Stimulated activated CD8-positive, alpha-beta memory T cell treated with anti-CD3 and anti-CD28 coated beads, Interleukin-12 subunit alpha, Interleukin-12 subunit beta, amount 100 ng/mL, for 1 hour (primary cell): ENCODE data around the gene DENND1A.

Experiments
- DNase-seq: peaks from one replicate; pipeline ENCODE4 v3.0.0-alpha.2; 2020; ENCODE audit warnings: low read depth

The DENND1A gene

DNA sequence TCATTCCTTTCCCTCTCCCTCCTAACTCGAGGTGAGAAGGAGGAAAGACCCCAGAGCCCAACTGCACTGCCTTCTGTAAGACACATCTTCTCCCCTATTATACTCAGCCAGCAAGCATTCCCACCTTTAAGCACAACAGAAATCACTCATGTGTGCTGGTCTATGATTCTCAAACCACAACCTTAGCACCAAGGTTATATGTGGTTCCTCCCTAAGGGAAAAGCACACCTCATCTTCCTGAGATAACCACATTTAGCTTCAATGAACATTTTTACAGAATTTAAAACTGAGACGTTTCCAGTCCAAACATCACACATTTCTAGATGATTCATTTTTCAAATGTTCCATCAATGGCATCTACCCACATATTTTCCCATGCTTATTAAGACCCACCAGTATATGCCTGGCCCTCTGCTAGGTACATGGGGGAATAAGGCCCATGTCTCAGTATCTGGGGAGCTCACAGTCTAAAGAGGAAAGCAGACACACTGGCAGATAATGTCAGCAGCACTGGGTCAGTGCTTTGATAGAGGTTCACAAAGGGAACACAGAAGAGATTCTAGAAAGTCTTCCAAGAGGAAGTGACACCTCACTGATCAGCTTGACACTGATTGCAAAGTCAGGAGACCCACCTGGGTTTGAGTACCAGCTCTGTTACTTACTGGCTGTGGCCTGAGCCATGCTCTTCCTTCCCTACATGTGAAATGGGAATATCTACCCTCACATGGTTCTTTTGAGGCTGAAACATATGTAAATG is 245.4 kb downstream of the DENND1A start:
- DNase-seq, result no peak

DNA sequence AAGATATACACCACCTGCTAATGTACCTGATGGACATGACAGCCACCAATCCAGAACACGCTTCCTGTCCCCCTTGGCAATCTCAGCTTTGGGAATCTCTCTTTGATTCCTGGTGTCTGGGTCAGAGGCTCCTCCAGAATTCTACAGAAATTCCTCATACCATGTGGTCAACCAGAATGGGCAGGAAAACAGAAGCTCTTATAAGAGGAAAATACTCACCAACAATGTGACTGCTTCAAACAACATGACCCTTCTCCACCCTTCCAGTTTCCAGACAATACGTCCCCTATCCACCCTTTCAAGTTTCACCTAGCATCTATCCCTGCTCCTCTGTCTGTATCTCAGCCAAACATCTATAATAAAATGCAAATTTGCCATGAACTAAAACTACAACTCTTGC is 247.2 kb downstream of the DENND1A start:
- no peak for DNase-seq

DNA sequence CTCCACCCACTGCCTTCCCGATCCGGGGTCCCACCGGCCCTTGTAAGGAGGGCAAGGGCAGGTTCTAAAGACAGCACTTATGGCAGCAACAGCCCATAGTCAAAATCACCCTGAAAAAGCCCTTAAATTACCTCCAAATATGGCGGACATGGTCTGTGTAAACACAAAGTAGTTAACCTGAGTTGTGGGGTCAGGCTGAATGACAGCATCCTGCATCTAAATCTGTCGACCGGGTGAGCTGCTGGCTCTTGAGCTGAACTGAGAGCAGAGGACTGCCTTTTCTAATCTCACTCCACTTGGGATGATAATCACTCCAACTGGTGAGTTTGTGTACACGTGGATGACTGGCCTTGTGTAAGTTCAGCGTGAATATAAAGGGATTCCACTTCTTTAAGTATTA is 249.6 kb downstream of the DENND1A start:
- no peak for DNase-seq

DNA sequence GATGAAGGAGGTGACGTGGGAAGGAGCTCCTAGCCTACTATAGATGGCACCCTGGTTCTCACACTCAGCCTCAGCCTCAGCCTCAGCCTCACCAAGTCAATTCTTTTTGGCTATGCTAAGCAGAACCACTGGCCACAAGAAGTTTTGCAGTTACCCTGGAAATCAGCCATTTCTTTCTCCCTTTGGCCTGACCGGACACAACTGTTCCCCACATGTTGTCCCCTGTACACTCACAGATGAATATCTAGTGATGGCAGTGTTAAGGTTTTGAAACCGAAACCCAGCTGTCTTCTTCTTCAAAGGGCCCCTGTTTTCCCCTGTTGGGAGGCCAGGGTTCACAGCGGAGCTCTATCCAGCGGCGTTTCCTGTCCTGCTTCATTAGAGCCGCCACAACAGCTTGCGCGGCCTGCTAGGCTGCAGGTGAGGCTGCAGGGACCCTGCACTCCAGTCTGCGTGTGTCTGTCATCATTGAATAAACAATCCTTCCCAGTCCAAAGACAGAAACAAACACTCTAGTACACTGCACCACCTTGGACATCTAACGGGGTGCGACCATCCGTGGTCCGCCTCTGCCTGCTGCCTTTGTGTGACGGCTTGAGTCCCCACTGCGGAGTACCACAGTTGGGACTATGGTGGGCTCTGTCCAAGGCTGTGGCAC is 250.5 kb downstream of the DENND1A start:
- DNase-seq, result no peak

DNA sequence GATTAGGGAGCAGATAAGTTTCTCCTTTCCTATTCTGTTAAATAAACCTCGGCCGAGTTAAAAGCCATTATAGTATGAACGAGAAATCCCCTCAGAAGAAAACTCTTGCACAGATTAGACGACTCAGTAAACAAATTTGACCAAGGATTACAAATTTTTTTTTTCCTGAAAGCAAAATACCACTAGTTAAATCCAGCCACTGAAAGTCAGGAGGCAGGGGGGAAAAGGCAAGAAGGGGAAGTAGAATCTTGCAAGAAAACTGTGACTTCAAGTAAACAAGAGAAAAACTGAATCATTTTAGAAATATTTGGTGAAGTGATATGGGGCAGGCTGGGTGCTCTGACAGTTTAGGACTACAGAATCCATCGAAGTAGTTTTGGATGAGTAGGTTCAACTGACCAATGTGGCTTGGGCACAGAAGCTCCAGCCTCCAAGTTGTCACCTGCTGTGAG is 251.0 kb downstream of the DENND1A start:
- no peak for DNase-seq

DNA sequence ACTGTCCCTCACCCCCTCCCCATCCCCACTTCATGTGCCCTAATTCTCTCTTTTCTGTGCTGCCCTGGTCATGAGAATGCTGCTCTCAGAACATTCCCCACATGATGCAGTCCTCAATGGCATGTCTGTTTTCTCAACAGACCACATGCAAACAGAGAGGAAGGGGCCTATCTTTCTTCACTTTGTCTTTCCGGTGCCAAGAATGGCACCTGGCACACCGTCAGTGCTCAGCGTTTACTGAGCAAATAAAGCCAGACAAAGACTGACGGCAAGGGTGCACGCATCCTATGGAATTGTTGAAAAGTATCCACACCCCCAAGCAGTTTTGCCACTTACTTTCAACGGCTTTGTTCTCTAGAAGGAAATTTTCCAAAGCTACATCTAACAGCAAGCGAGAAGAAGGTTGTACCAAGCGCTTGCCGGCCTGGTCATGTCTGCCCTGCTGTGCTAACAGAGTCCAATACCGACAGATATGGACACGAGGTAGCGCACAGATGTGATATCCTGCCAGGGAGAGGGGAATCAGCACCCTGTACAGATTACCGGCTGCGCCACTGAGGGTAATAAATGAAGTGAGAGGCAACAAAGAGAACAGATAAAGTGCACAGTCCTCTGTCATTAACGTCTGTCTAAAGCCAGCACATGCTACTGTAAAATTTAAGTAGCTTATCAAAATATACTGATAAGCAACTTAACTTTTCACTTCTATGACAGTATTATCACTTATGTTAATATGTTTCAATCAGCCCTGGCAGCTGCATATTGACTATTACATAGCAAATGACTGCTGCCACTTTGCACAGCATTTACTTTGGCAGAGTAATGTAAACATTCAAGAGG is 251.7 kb downstream of the DENND1A start:
- DNase-seq, result no peak

DNA sequence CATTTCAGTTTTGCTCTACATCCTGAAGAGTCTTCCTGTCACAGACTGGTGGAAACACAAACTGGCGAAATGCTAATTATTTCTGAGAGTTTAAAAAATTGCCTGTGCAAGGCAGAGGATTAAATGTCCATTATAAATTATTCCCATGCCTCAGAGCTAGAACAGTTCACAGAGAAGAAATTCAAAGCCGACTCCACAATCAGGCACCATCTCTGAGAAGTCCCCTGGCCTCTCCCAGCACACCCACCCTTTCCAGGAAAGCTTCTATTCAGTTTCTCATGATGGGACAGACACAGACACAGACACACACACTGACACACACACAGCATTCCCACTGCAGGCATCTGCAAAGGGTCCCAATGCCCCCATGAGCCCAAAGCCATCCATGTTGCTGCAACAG is 253.1 kb downstream of the DENND1A start:
- DNase-seq, result no peak

DNA sequence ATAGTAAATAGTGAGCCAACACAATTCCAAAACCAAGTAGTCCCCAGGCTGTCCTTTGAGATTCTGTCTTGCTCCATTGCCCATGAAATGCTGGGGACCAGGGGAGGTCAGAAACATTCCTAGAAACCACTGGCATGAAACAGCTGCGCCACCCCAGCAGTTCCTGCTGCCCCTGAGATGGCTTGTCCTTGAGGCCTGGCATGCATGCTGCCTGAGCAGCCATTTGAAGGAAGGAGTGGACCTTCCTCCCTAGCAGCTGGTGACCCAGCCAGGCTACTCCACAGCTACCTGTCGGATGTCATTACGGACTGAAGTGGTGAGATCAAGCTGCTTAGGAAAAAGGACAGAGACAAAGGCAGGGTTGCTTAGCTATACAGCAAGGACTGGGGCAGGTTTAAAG is 260.6 kb downstream of the DENND1A start:
- DNase-seq, result no peak

DNA sequence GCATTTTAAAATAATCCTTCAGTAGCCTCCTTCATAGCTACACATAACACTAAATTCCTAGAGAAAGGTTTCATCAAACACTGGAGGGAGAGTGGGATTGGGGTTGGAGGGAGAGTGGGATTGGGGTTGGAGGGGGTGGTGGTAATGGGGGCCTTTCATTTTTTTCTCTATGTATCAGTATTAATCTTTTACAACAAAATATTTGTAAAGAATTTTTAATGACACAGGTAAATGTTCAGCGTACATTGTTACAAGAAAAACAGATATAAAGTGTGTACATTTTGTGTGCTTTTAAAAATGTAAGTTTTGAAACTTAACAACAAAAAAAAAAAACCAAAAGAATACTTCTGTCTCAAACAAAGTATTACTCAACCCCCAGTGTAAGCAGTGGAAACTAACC is 266.4 kb downstream of the DENND1A start:
- no peak for DNase-seq

DNA sequence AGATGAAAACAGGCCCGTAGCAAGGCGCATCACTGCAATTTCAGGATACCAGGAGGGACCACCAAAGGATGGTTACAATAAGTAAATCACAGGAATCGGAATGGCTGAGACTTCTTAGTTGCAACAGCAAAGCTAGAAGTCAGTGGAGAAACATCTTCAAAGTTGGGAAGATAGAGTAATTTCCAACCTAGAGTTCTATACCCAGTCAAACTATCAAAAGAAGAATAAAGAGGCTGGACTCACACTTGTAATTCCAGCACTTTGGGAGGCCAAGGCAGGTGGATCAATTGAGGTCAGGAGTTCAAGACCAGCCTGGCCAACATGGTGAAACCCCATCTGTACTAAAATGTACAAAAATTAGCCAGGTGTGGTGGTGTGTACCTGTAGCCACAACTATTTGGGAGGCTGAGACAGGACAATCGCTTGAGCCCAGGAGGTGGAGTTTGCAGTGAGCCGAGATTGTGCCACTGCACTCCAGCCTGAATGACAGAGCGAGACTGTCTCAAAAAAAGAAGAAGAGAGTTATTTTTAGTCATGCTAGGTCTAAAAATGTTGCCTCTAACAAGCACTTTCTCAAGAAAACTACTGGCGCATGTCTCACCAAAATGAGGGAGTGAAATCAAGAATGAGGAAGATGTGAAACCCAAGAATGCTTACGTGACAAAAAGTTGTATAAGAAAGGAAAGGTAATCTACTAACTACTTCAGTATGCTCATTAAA is 267.7 kb downstream of the DENND1A start:
- DNase-seq, result no peak

DNA sequence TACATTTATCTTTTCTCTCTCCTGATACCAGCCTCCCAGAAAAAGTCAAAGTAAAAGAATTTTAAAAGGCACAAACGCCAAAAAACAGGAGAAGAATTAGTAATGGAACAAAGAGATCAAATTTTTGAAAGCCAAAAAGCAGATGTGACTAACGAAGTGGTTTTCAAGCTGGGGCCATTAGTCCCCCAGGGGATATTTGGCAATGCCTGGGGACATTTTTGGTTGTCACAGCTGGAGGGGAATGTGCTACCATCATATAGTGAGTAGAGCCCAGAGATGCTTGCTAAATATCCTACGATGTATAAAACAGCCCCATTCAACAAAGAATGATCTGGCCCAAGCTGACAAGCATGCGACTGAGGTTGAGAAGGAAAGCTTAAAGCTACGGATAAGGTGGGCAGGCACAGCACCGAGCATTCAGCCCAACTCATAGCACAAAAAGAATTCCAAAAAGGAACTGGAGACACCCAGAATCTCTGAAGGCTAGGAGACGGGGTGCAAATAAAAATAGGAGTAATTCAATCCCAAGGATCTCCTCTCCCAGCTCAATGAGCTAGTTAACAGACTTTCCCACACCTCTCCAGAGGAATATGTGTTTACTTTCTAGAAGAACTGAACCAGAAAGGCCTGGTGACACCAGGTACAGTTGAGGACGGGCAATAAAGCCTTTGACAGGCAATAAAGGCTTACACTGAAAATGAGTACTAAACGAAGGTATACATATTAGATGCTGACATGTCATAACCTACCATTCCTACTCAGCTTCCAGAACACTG is 269.0 kb downstream of the DENND1A start:
- DNase-seq, result no peak

DNA sequence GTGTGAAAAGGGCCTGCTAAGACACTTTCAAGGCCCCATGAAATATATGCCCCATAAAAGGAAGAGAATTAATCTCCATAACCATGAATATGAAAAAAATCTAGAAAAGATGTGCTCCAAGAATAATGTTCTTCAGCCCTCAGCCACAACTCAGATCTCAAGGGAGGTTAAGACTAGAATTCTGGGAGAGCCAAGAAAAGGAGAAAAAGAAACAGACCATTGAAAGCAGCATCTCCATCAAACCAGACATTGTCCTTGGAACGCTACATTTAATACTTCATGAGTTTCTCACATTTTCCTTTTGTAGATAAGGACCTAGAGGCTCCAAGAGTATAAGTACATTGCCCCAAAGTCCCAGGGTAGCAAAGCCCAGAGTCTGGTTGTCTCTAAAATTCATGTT is 270.6 kb downstream of the DENND1A start:
- no peak for DNase-seq

DNA sequence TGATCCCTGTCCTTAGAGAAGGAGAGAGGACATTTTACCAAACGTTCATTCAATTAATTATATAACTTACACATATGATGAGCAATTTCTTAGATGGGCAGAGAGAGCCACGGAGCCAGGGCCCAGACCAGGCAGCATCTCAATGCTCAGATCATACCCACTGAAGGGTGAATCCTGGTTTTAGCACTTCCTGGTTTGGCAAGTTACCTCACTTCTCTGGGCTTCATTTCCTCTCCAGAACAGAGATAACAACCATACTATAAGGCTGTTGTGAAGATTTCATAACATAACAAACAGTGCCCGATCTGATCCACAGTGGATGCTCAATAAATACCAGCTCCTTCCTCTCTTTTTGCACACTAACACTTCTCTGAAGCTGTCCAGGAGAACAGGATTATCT is 271.1 kb downstream of the DENND1A start:
- no peak for DNase-seq

DNA sequence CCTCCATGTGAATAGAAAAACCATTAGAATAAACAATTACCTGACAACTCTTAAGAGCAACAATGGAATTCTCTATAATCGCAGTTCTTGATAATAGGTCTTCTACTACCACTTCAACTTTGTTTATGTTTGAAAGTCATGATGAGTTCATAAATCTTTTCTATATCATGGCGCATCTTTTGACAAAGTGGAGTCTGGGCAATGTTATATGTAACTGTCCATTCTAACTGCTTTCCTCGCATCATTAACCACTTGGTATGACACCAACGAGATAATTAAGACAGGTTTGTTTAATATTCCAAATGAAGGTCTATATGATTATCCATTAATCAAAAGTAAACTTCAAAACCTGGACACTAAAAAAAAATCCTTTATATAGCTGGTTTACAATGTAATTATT is 272.0 kb downstream of the DENND1A start:
- DNase-seq, result no peak

DNA sequence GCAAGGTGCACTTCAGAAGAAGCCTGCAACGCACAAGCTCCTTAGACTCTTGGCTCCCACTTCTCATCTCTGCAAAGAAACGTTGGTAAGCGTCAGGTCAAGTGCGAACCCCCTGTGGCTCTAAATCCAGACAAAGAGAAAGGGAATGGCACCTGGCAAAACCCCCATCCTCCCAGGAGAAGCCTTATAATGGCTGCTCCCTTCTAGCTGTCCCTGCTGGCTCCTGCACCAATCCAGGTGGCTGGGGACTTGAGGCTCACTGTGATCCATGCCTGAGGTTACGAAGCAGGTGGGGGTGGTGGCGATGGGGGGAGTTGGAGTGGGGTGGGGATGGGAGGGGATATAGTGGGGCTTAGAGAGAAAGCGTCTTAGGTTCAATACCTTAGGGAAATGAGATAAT is 272.8 kb downstream of the DENND1A start:
- DNase-seq, result no peak

DNA sequence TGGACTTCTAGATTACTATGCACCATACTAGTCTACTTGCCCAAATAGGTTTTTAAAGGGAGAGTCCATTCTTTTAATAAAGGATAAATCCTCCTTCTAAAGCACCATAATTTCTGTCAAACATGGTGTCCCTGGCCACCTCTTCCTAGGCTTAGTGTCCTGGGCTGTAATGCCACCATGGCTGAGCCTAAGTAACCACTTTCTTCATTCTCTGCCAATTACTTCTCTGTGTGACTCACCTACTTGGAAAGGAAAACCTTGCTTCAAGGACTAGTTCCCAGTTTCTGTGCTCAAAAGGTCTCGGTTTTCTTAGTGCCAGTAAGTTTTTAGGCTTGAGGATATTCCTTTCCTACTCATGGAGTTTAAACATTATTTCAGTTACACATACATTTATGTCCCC is 273.4 kb downstream of the DENND1A start:
- no peak for DNase-seq

DNA sequence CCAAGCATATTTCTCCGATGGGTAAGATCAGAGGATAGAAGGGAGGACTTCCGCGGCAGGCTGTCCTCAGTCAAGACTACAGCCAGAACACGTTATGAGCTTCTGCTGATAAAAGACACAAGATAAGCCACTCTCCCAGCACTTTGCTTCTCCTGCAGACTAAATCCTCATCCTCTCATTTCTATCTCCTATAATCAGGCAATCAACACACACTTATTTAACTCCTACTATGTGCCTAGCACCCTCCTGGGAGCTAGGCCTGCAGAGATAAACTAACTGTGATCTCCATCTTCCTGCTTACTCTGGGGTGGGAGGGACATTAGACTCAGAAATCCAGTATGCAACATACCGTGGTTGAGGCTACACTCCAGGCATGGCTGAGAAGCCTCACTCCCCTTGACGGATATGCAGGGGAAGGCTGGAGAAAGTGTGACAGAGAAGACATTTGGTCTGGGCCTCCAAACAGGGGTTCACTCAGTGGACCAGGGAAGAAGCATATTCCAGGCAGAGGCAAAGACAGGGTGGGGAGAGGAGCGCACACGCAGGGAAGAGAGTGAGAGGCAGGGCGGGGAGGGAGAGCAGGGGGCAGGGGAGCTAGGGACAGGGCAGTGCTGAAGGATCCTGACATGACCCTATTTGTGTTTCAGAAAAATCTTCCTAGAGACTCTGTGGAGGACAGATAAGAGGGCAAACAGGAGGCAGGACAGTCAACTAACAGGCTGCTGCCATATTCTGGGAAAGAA is 274.1 kb downstream of the DENND1A start:
- DNase-seq, result no peak

DNA sequence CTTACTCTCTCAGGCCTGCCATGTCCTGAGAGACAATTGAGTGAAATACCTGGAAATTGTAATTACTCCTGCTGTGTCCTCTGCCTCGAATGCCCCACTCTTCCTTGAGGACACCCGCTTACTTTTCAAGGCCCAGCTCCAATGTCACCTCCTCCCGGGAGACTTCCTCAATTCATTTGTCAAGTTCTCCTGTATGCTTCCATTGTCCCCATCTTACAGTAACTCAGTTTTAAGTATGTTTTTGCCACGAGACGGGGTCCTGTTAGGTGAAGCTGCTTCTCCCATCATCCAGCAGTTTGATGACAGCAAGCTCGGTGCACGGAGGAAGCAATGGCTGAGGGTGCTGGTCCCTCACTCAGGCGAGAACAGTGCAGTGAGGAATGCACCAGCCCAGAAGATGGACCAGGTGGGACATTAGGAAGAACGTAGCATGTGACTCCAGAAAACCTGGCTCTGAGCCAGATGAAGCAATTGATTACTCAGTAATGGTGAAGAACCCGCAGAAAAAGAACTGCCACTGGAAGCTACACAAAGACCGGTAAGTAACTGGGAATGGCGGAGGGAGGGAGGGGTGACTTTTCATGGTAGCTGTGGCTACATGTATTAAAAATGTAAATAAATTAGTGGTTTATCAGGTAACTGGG is 274.8 kb downstream of the DENND1A start:
- DNase-seq, result no peak

DNA sequence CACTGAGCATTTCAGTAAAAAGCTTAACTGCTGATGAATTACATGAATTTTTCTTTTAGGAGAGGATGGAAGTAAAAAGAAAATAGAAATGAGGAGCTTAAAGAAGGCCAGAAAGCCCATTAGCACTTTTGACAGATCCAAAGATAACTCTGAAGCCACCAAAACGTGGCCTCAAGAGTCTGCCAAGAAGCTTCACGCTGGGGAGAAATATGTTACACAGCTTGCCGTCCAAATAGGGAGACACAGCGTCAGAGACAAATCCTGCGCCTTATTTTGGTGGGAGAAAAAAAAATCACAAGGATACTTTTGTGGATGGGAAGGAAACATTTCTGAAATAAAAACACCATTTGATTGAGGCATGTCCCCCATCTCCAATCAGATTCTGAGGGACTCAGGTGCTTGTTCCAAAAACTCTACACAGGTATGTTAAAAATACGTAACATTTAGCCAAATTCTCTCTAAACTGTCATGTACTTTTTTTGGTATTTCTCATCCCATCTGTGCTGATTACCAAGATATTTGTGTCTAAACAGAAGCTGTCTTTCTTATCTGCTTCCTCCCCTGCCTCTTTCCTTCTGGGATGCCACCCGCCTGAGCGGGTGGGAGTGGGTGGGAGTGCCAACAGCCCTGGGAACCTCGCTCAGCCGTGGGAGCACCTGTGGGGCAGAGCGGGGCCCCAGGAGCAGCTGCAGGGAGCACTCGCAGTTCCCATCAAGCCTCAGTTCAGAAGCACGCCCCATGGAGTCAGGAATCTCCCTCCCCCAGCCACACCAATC is 275.5 kb downstream of the DENND1A start:
- no peak for DNase-seq
